GM12878 (cell line): ENCODE data around the gene NDOR1. TPM values are rescaled to one million over a fixed set of nuclear protein-coding genes. Genes with fewer than 3 reads are reported as not detected.

ENCODE experiments used
- ATAC-seq: fragments of 200-7000 bp; cut with Tn5 transposase; 3 replicates; pipeline ENCODE4 v1.9.1; 2020; ENCODE audit warnings: mild to moderate bottlenecking, moderate library complexity
- BruUV-seq: library from RNA; stranded (reverse); fragments of 400-500 nt; replicated peaks from 2 replicates; lab custom pipeline; 2021; lab: Mats Ljungman, UMichigan
- CTCF ChIA-PET: fragments of 300-600 bp; sonication (Branson Sonifier 250); formaldehyde crosslinking; extraction: SDS; loops from one replicate; lab custom pipeline; 2021; ENCODE audit warnings: inconsistent platforms; lab: Yijun Ruan, JAX
- POLR2A ChIA-PET: fragments of 350-600 bp; formaldehyde crosslinking; extraction: SDS; loops from one replicate; lab custom pipeline; 2021; ENCODE audit warnings: inconsistent platforms; lab: Charles Lee
- RAD21 ChIA-PET: fragments of 300-600 bp; sonication (Branson Sonifier 250); formaldehyde crosslinking; loops from one replicate; lab custom pipeline; 2023; ENCODE audit warnings: antibody characterized with exemption; ENCODE audit not compliant: unreplicated experiment; lab: Charles Lee
- SMC1A ChIA-PET: fragments of 300-600 bp; sonication (Branson Sonifier 250); formaldehyde crosslinking; loops from one replicate; lab custom pipeline; 2023; ENCODE audit not compliant: unreplicated experiment, uncharacterized antibody; lab: Charles Lee
- DNase-seq: peaks from one replicate; pipeline ENCODE4 v3.0.0-alpha.2; 2011; ENCODE audit warnings: low read depth, low spot score
- FAIRE-seq: peaks from 3 replicates; lab custom pipeline; 2011; peaks lifted over from hg19 to GRCh38; lab: Jason Lieb, UNC
- H2AFZ ChIP-seq: 2 replicates; pipeline ENCODE4 v1.6.0; 2011; ENCODE audit warnings: low read depth, low read length, control low read depth; ENCODE audit not compliant: control insufficient read depth
- H3K27ac ChIP-seq: 2 replicates; pipeline ENCODE4 v1.5.1; 2011; ENCODE audit warnings: control low read depth; ENCODE audit not compliant: control insufficient read depth, insufficient read depth
- H3K27me3 ChIP-seq, 2 experiments: replicated peaks in 1 of 2; 2 replicates each; pipeline versions ENCODE4 v1.6.0 to v1.6.1; 2011; ENCODE audit warnings: low read length in 1 of 2; ENCODE audit not compliant: control insufficient read depth in 2 of 2, insufficient read depth in 2 of 2
- H3K36me3 ChIP-seq, 2 experiments: 2 replicates each; pipeline ENCODE4 v1.5.1; 2011; ENCODE audit warnings: low read length in 1 of 2; ENCODE audit not compliant: control insufficient read depth in 2 of 2, insufficient read depth in 2 of 2
- H3K4me1 ChIP-seq: 2 replicates; pipeline ENCODE4 v1.6.1; 2011; ENCODE audit warnings: mild to moderate bottlenecking, low read length, moderate library complexity, mixed read lengths; ENCODE audit not compliant: control insufficient read depth, insufficient read depth
- H3K4me2 ChIP-seq: 2 replicates; pipeline ENCODE4 v1.6.0; 2011; ENCODE audit warnings: control low read depth; ENCODE audit not compliant: control insufficient read depth, insufficient read depth
- H3K4me3 ChIP-seq: fragments of 200-600 bp; sonication (generic); 2 replicates; pipeline ENCODE4 v1.5.1; 2016
- H3K79me2 ChIP-seq: 2 replicates; pipeline ENCODE4 v1.6.0; 2011; ENCODE audit warnings: low read length; ENCODE audit not compliant: control insufficient read depth, insufficient read depth
- H3K9ac ChIP-seq: 2 replicates; pipeline ENCODE4 v1.8.0; 2011; ENCODE audit warnings: low read length, control low read depth, mixed read lengths; ENCODE audit not compliant: control insufficient read depth, insufficient read depth
- H3K9me3 ChIP-seq: replicated peaks from 3 replicates; pipeline ENCODE4 v1.5.1; 2011; ENCODE audit warnings: mild to moderate bottlenecking, low read length; ENCODE audit not compliant: control insufficient read depth, insufficient read depth
- H4K20me1 ChIP-seq: 2 replicates; pipeline ENCODE4 v1.6.0; 2011; ENCODE audit not compliant: control insufficient read depth, insufficient read depth
- BRCA1 ChIP-seq: IDR thresholded peaks from 2 replicates; pipeline ENCODE4 v1.6.1; 2011; ENCODE audit warnings: low read depth, low read length, improper control_type of control experiment
- JUNB ChIP-seq: IDR thresholded peaks from 2 replicates; pipeline ENCODE4 v1.6.1; 2016; ENCODE audit warnings: antibody characterized with exemption, mild to moderate bottlenecking
- NBN ChIP-seq: fragments of 450-650 bp; IDR thresholded peaks from 2 replicates; pipeline ENCODE4 v1.6.1; 2016
- PAX8 ChIP-seq: fragments of 450-650 bp; IDR thresholded peaks from 2 replicates; pipeline ENCODE4 v1.6.1; 2017; ENCODE audit warnings: mild to moderate bottlenecking, moderate library complexity
- RAD21 ChIP-seq: IDR thresholded peaks from 2 replicates; pipeline ENCODE4 v1.6.1; 2011; ENCODE audit warnings: mild to moderate bottlenecking, low read depth, low read length, moderate library complexity; ENCODE audit not compliant: insufficient read depth
- ZSCAN29 ChIP-seq: fragments of 450-650 bp; IDR thresholded peaks from 2 replicates; pipeline ENCODE4 v1.6.1; 2017; ENCODE audit warnings: mild to moderate bottlenecking, moderate library complexity
- WGBS: methylation state at CpG from one replicate; pipeline ENCODE4 v1.1.6; 2016; ENCODE audit warnings: low lambda C conversion rate; ENCODE audit not compliant: insufficient replicate concordance, insufficient coverage; ENCODE audit errors: missing lambda C conversion rate; 5-methylcytosine and 5-hydroxymethylcytosine counted together
- in situ Hi-C: fragments of 300-500 bp; cut with MboI; formaldehyde crosslinking; loops from 9 replicates; pipeline ENCODE4 v1.14.3; 2018; ENCODE audit warnings: mixed read lengths
- intact Hi-C: fragments of 100-400 bp; cut with micrococcal nuclease; formaldehyde crosslinking; loops from one replicate; pipeline ENCODE4 v1.14.2; 2022; ENCODE audit not compliant: unreplicated experiment
- microRNA-seq: library from miRNA; unstranded; fragments of <30 nt; microRNA quantifications from one replicate; pipeline ENCODE4, GENCODE V29; 2018
- polyA plus RNA-seq, 11 experiments: library from polyadenylated mRNA; depleted of rRNA in 4 of 11; unstranded in 6 of 11; stranded (reverse) in 5 of 11; fragments of >200 nt; fragmentation: Nextera tagmentation in 4 of 11; fragmentation: Illumina TruSeq in 1 of 11; extraction: Ambion mirVana in 4 of 11; extraction: Trizol in 1 of 11; gene quantifications; 1 replicate in 1 of 11; 2 replicates in 10 of 11; pipeline versions ENCODE4 v1.2.1 to v1.2.3, GENCODE V29; 2011 to 2016; ENCODE audit warnings: inconsistent platforms in 2 of 11, missing spikeins in 2 of 11, low read depth in 1 of 11
- small RNA-seq: library from RNA; depleted of rRNA; stranded (forward); fragments of <200 nt; gene quantifications from one replicate; pipeline ENCODE3, GENCODE V24; 2014
- total RNA-seq, 4 experiments: library from RNA; depleted of rRNA in 3 of 4; stranded (reverse); fragments of >200 nt in 3 of 4; fragmentation: Illumina TruSeq in 1 of 4; extraction: Trizol in 1 of 4; gene quantifications; 2 replicates each; pipeline versions ENCODE4 v1.2.1 to v1.2.3, GENCODE V29; 2013 to 2021
- TF ChIP-seq, protein P1 (sequence below): IDR thresholded peaks from 2 replicates; pipeline ENCODE4 v1.6.1; 2011; ENCODE audit warnings: borderline replicate concordance, low read depth, mild to moderate bottlenecking, moderate library complexity, low read length; ENCODE audit not compliant: insufficient read depth, poor library complexity, severe bottlenecking
- TF ChIP-seq, protein P2 (sequence below): IDR thresholded peaks from 2 replicates; pipeline ENCODE4 v1.6.1; 2012; ENCODE audit warnings: low read depth, low read length, improper control_type of control experiment
- TF ChIP-seq, protein P3 (sequence below): fragments of 450-650 bp; IDR thresholded peaks from 2 replicates; pipeline ENCODE4 v1.6.1; 2014; ENCODE audit warnings: mild to moderate bottlenecking

The NDOR1 gene
- total and polyA plus RNA-seq, 10 of the 15 experiments (the other 5 are each of a cell fraction or from before 2014, with no cell fraction given): 0.04 to 32.9 (median 11.1) TPM

DNA sequence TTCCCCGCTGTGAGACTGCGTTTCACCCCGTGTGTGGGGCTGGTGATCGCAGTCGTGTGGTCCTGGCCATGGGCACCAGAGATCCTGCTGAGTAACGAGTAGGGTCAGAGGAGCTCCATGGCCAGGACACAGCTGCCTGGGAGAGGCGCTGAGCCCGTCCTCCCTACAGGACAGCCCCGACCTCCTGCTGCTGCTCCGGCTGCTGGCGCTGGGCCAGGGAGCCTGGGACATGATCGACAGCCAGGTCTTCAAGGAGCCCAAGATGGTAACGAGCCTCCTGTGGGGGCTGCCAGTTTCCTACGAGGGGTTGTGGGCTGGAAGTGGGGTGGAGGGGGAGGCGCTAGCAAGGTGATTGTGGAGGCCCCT, 60.6 kb downstream of the NDOR1 start:
- no peak overlapping the region for H3K4me3 ChIP-seq
- 89% methylated on average over 15 of the region's 15 CpGs for WGBS
- RAD21 ChIA-PET: interaction anchor here (1.2 kb wide), 1 partner anchor 29 kb away, joined by 4 read pairs; no protein-coding TSS in a partner anchor

More for the DNA sequence above, 60.6 kb downstream of the NDOR1 start:
- ChIA-PET CTCF (interaction anchor here (0.7 kb wide), 1 partner anchor 25 kb away, joined by 4 read pairs; no protein-coding TSS in a partner anchor), POLR2A (interaction anchor here (2.4 kb wide), 1 partner anchor 10 kb away, joined by 13 read pairs; the partner anchor contains the start of gene NELFB), SMC1A (no interaction called here)
- no peak overlapping the region for H3K4me2 ChIP-seq
- H3K36me3 ChIP-seq: peaks cover 6 to 16% of the 10 kb centered on the region in 2 experiments; a peak in 3 of 4 replicates
- DNase-seq (no peak), ATAC-seq (no peak), FAIRE-seq (no peak)
- no peaks in the 10 kb centered on the region for H4K20me1 ChIP-seq
- 0 out of 2 replicates have a peak, but pooled peaks cover 2% of the 10 kb centered on the region for H3K79me2 ChIP-seq
- intact Hi-C loops: no loop called here
- H3K27me3 ChIP-seq: no peaks in the 10 kb centered on the region
- no peak overlapping the region for H3K9ac ChIP-seq
- peaks cover 17% of the 10 kb centered on the region for H3K4me1 ChIP-seq
- BruUV-seq: no TSS peak
- no peak overlapping the region for H3K27ac ChIP-seq
- H3K9me3 ChIP-seq: no peaks in the 10 kb centered on the region
- no peak overlapping the region for H2AFZ ChIP-seq
- in situ Hi-C loops: no loop called here
- no peak for TF ChIP-seq RAD21
- TF ChIP-seq, protein P1, sequence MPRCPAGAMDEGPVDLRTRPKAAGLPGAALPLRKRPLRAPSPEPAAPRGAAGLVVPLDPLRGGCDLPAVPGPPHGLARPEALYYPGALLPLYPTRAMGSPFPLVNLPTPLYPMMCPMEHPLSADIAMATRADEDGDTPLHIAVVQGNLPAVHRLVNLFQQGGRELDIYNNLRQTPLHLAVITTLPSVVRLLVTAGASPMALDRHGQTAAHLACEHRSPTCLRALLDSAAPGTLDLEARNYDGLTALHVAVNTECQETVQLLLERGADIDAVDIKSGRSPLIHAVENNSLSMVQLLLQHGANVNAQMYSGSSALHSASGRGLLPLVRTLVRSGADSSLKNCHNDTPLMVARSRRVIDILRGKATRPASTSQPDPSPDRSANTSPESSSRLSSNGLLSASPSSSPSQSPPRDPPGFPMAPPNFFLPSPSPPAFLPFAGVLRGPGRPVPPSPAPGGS: no peak
- no peak for TF ChIP-seq ZSCAN29
- TF ChIP-seq, protein P2, sequence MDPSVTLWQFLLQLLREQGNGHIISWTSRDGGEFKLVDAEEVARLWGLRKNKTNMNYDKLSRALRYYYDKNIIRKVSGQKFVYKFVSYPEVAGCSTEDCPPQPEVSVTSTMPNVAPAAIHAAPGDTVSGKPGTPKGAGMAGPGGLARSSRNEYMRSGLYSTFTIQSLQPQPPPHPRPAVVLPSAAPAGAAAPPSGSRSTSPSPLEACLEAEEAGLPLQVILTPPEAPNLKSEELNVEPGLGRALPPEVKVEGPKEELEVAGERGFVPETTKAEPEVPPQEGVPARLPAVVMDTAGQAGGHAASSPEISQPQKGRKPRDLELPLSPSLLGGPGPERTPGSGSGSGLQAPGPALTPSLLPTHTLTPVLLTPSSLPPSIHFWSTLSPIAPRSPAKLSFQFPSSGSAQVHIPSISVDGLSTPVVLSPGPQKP: no peak
- no peak for TF ChIP-seq JUNB
- no peak for TF ChIP-seq PAX8
- no peak for TF ChIP-seq BRCA1
- TF ChIP-seq, protein P3, sequence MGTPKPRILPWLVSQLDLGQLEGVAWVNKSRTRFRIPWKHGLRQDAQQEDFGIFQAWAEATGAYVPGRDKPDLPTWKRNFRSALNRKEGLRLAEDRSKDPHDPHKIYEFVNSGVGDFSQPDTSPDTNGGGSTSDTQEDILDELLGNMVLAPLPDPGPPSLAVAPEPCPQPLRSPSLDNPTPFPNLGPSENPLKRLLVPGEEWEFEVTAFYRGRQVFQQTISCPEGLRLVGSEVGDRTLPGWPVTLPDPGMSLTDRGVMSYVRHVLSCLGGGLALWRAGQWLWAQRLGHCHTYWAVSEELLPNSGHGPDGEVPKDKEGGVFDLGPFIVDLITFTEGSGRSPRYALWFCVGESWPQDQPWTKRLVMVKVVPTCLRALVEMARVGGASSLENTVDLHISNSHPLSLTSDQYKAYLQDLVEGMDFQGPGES: no peak
- TF ChIP-seq NBN: no peak

Small RNA genes within 50 kb of the gene (microRNA-seq; reads per million reads assigned to microRNA genes)
- gene MIR3621: 0.56 reads per million

Small RNA genes within 50 kb of the gene (small RNA-seq; reads per million reads assigned to genes)
- gene MIR3621: not detected

Other genes starting within 250 kb of the NDOR1 start
Only the 7 nearest of the 31 such genes appear.
- 18.1 and 26.1 TPM in 2 replicates for gene ANAPC2, start 17.1 kb upstream of the NDOR1 start, total RNA-seq (2014; rRNA removed)
- gene ANAPC2, start 17.1 kb upstream of the NDOR1 start, total RNA-seq (2014; rRNA removed; fragmentation: Illumina TruSeq; extraction: Trizol): 12.5 and 14.2 TPM in 2 replicates
- 62.2 and 65.2 TPM in 2 replicates for gene ANAPC2, start 17.1 kb upstream of the NDOR1 start, total RNA-seq (2021)
- 9.0 and 20.7 TPM in 2 replicates for gene ANAPC2, start 17.1 kb upstream of the NDOR1 start, polyA plus RNA-seq (2011; rRNA removed)
- gene ANAPC2, start 17.1 kb upstream of the NDOR1 start, polyA plus RNA-seq (2014; fragmentation: Illumina TruSeq; extraction: Trizol): 6.0 and 12.0 TPM in 2 replicates
- gene ANAPC2, start 17.1 kb upstream of the NDOR1 start, polyA plus RNA-seq (2014; fragmentation: Nextera tagmentation; extraction: Ambion mirVana): under 1 TPM; 0.03 to 0.04 TPM
- 53.1 and 60.9 TPM in 2 replicates for gene ANAPC2, start 17.1 kb upstream of the NDOR1 start, polyA plus RNA-seq (2014; rRNA removed)
- gene ANAPC2, start 17.1 kb upstream of the NDOR1 start, polyA plus RNA-seq (2016; fragmentation: Nextera tagmentation; extraction: Ambion mirVana): 10 to 100 TPM; 20.2 to 21.0 TPM
- 72.6 and 96.6 TPM in 2 replicates for gene SSNA1, start 17.0 kb upstream of the NDOR1 start, total RNA-seq (2014; rRNA removed)
- gene SSNA1, start 17.0 kb upstream of the NDOR1 start, total RNA-seq (2014; rRNA removed; fragmentation: Illumina TruSeq; extraction: Trizol): 48.5 and 54.2 TPM in 2 replicates
- 84.8 and 88.3 TPM in 2 replicates for gene SSNA1, start 17.0 kb upstream of the NDOR1 start, total RNA-seq (2021)
- gene SSNA1, start 17.0 kb upstream of the NDOR1 start, polyA plus RNA-seq (2011; rRNA removed): 33.4 and 67.6 TPM in 2 replicates
- gene SSNA1, start 17.0 kb upstream of the NDOR1 start, polyA plus RNA-seq (2014; fragmentation: Illumina TruSeq; extraction: Trizol): 4.1 and 40.5 TPM in 2 replicates
- 10 to 100 TPM in 1 of 2 experiments, under 1 TPM in 1; 0.63 to 13.4 TPM for gene SSNA1, start 17.0 kb upstream of the NDOR1 start, polyA plus RNA-seq (2014; fragmentation: Nextera tagmentation; extraction: Ambion mirVana)
- gene SSNA1, start 17.0 kb upstream of the NDOR1 start, polyA plus RNA-seq (2014; rRNA removed): 122 and 138 TPM in 2 replicates
- 100 to 1,000 TPM; 122 to 139 TPM for gene SSNA1, start 17.0 kb upstream of the NDOR1 start, polyA plus RNA-seq (2016; fragmentation: Nextera tagmentation; extraction: Ambion mirVana)
- gene TPRN, start 5.0 kb upstream of the NDOR1 start, total RNA-seq (2014; rRNA removed): 7.5 and 9.1 TPM in 2 replicates
- 3.8 and 4.1 TPM in 2 replicates for gene TPRN, start 5.0 kb upstream of the NDOR1 start, total RNA-seq (2014; rRNA removed; fragmentation: Illumina TruSeq; extraction: Trizol)
- gene TPRN, start 5.0 kb upstream of the NDOR1 start, total RNA-seq (2021): 19.5 and 19.6 TPM in 2 replicates
- 1.2 and 2.9 TPM in 2 replicates for gene TPRN, start 5.0 kb upstream of the NDOR1 start, polyA plus RNA-seq (2011; rRNA removed)
- gene TPRN, start 5.0 kb upstream of the NDOR1 start, polyA plus RNA-seq (2014; fragmentation: Illumina TruSeq; extraction: Trizol): 0.08 and 2.0 TPM in 2 replicates
- under 1 TPM; 0.18 to 0.75 TPM for gene TPRN, start 5.0 kb upstream of the NDOR1 start, polyA plus RNA-seq (2014; fragmentation: Nextera tagmentation; extraction: Ambion mirVana)
- 9.6 and 10.8 TPM in 2 replicates for gene TPRN, start 5.0 kb upstream of the NDOR1 start, polyA plus RNA-seq (2014; rRNA removed)
- gene TPRN, start 5.0 kb upstream of the NDOR1 start, polyA plus RNA-seq (2016; fragmentation: Nextera tagmentation; extraction: Ambion mirVana): 1 to 10 TPM; 2.0 to 3.2 TPM
- 34.7 and 38.1 TPM in 2 replicates for gene TMEM203, start 52 bp upstream of the NDOR1 start, total RNA-seq (2014; rRNA removed)
- gene TMEM203, start 52 bp upstream of the NDOR1 start, total RNA-seq (2014; rRNA removed; fragmentation: Illumina TruSeq; extraction: Trizol): 19.5 and 21.8 TPM in 2 replicates
- gene TMEM203, start 52 bp upstream of the NDOR1 start, total RNA-seq (2021): 43.8 and 44.9 TPM in 2 replicates
- gene TMEM203, start 52 bp upstream of the NDOR1 start, polyA plus RNA-seq (2011; rRNA removed): 25.9 and 31.2 TPM in 2 replicates
- gene TMEM203, start 52 bp upstream of the NDOR1 start, polyA plus RNA-seq (2014; fragmentation: Illumina TruSeq; extraction: Trizol): 24.3 and 25.7 TPM in 2 replicates
- 10 to 100 TPM in 1 of 2 experiments, 1 to 10 TPM in 1; 7.2 to 21.2 TPM for gene TMEM203, start 52 bp upstream of the NDOR1 start, polyA plus RNA-seq (2014; fragmentation: Nextera tagmentation; extraction: Ambion mirVana)
- 36.3 and 37.5 TPM in 2 replicates for gene TMEM203, start 52 bp upstream of the NDOR1 start, polyA plus RNA-seq (2014; rRNA removed)
- gene TMEM203, start 52 bp upstream of the NDOR1 start, polyA plus RNA-seq (2016; fragmentation: Nextera tagmentation; extraction: Ambion mirVana): 10 to 100 TPM; 56.1 to 68.1 TPM
- gene RNF208, start 16.5 kb downstream of the NDOR1 start, total RNA-seq (2014; rRNA removed): 0.73 and 0.87 TPM in 2 replicates
- 0.13 and 0.14 TPM in 2 replicates for gene RNF208, start 16.5 kb downstream of the NDOR1 start, total RNA-seq (2014; rRNA removed; fragmentation: Illumina TruSeq; extraction: Trizol)
- gene RNF208, start 16.5 kb downstream of the NDOR1 start, total RNA-seq (2021): 10.7 and 12.0 TPM in 2 replicates
- 0.16 and 0.30 TPM in 2 replicates for gene RNF208, start 16.5 kb downstream of the NDOR1 start, polyA plus RNA-seq (2011; rRNA removed)
- gene RNF208, start 16.5 kb downstream of the NDOR1 start, polyA plus RNA-seq (2014; fragmentation: Illumina TruSeq; extraction: Trizol): 0.62 TPM in 1 of 2 replicates, not detected in the other
- under 1 TPM; 0.06 to 0.80 TPM for gene RNF208, start 16.5 kb downstream of the NDOR1 start, polyA plus RNA-seq (2014; fragmentation: Nextera tagmentation; extraction: Ambion mirVana)
- gene RNF208, start 16.5 kb downstream of the NDOR1 start, polyA plus RNA-seq (2014; rRNA removed): 4.6 and 5.4 TPM in 2 replicates
- gene RNF208, start 16.5 kb downstream of the NDOR1 start, polyA plus RNA-seq (2016; fragmentation: Nextera tagmentation; extraction: Ambion mirVana): 1 to 10 TPM; 1.0 to 1.2 TPM
- 1.9 and 2.8 TPM in 2 replicates for gene CYSRT1, start 19.5 kb downstream of the NDOR1 start, total RNA-seq (2014; rRNA removed)
- 0.46 and 0.67 TPM in 2 replicates for gene CYSRT1, start 19.5 kb downstream of the NDOR1 start, total RNA-seq (2014; rRNA removed; fragmentation: Illumina TruSeq; extraction: Trizol)
- gene CYSRT1, start 19.5 kb downstream of the NDOR1 start, total RNA-seq (2021): 0.97 and 1.6 TPM in 2 replicates
- gene CYSRT1, start 19.5 kb downstream of the NDOR1 start, polyA plus RNA-seq (2011; rRNA removed): 0.58 and 0.73 TPM in 2 replicates
- gene CYSRT1, start 19.5 kb downstream of the NDOR1 start, polyA plus RNA-seq (2014; fragmentation: Illumina TruSeq; extraction: Trizol): 0.34 TPM in 1 of 2 replicates, not detected in the other
- under 1 TPM in 1 of 2 experiments, not detected in 1; 0.24 TPM for gene CYSRT1, start 19.5 kb downstream of the NDOR1 start, polyA plus RNA-seq (2014; fragmentation: Nextera tagmentation; extraction: Ambion mirVana)
- gene CYSRT1, start 19.5 kb downstream of the NDOR1 start, polyA plus RNA-seq (2014; rRNA removed): 2.8 and 3.1 TPM in 2 replicates
- 1 to 10 TPM; 3.0 to 3.6 TPM for gene CYSRT1, start 19.5 kb downstream of the NDOR1 start, polyA plus RNA-seq (2016; fragmentation: Nextera tagmentation; extraction: Ambion mirVana)
- not detected in 2 replicates for gene RNF224, start 21.8 kb downstream of the NDOR1 start, total RNA-seq (2014; rRNA removed)
- not detected in 2 replicates for gene RNF224, start 21.8 kb downstream of the NDOR1 start, total RNA-seq (2014; rRNA removed; fragmentation: Illumina TruSeq; extraction: Trizol)
- not detected in 2 replicates for gene RNF224, start 21.8 kb downstream of the NDOR1 start, total RNA-seq (2021)
- gene RNF224, start 21.8 kb downstream of the NDOR1 start, polyA plus RNA-seq (2011; rRNA removed): not detected in 2 replicates
- gene RNF224, start 21.8 kb downstream of the NDOR1 start, polyA plus RNA-seq (2014; fragmentation: Illumina TruSeq; extraction: Trizol): not detected in 2 replicates
- not detected for gene RNF224, start 21.8 kb downstream of the NDOR1 start, polyA plus RNA-seq (2014; fragmentation: Nextera tagmentation; extraction: Ambion mirVana)
- not detected in 2 replicates for gene RNF224, start 21.8 kb downstream of the NDOR1 start, polyA plus RNA-seq (2014; rRNA removed)
- gene RNF224, start 21.8 kb downstream of the NDOR1 start, polyA plus RNA-seq (2016; fragmentation: Nextera tagmentation; extraction: Ambion mirVana): not detected